Ishikawa (cell line): ENCODE measurements around the gene ARID3A.

Experiments used
- CEBPB ChIP-seq: IDR thresholded peaks from 2 replicates; pipeline ENCODE4 v1.6.1; 2012
- CREB1 ChIP-seq: IDR thresholded peaks from 2 replicates; pipeline ENCODE4 v1.6.1; 2012; ENCODE audit warnings: low read depth
- EGR1 ChIP-seq: IDR thresholded peaks from 2 replicates; pipeline ENCODE4 v1.6.1; 2012
- MAX ChIP-seq: IDR thresholded peaks from 2 replicates; pipeline ENCODE4 v1.6.1; 2012
- RAD21 ChIP-seq: IDR thresholded peaks from 2 replicates; pipeline ENCODE4 v1.6.1; 2012; ENCODE audit warnings: low read depth
- REST ChIP-seq: IDR thresholded peaks from 2 replicates; pipeline ENCODE4 v1.6.1; 2012; ENCODE audit warnings: low read depth, mild to moderate bottlenecking
- USF1 ChIP-seq: IDR thresholded peaks from 2 replicates; pipeline ENCODE4 v1.6.1; 2012
- ZBTB7A ChIP-seq: IDR thresholded peaks from 2 replicates; pipeline ENCODE4 v1.6.1; 2012; ENCODE audit warnings: low read depth

GRCh38 chr19:931860-932647 is 6.2 kb downstream of the ARID3A start:
- TF ChIP-seq CEBPB = no peak
- no peak for TF ChIP-seq RAD21
- TF ChIP-seq CREB1 = no peak
- no peak for TF ChIP-seq USF1
- TF ChIP-seq REST = no peak
- TF ChIP-seq EGR1 = no peak
- TF ChIP-seq MAX = no peak
- no peak for TF ChIP-seq ZBTB7A
